GM19468 (cell line): Measurements from ENCODE around the gene FRRS1.
A peak's percentile ranks its signal among the peaks of the same experiment; 100 is the strongest.

Experiments
- ATAC-seq: cut with Tn5 transposase; IDR thresholded peaks from one replicate; pipeline ENCODE4 v1.9.1; 2021; ENCODE audit warnings: mild to moderate bottlenecking, moderate library complexity, moderate number of reproducible peaks; ENCODE audit not compliant: unreplicated experiment; ENCODE audit errors: extremely low read depth

FRRS1 gene

GRCh38 chr1:99685516-99686180 lies 80.8 kb downstream of the FRRS1 start:
- ATAC-seq = peak; percentile 54

DNA sequence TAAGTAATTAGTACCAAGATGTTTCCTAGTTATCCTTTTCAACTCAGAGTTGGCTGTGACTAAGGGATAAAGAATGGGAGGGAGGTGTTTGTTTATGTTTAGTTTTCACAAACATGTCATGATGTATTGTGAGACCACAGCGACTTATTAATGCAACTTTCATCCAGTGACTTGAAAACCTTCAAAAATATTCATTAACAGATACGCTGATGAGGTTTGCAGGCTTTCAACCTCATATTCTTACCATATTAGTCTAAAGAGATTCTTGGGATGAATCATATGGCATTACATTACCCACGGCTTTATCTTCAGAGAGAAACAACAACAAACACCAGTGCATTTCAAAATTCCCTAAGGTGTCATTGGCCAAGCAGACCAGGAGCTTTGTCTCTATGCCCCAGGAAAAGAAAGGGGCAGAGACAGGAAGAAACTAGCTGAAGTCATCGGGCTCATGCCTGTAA lies 84.1 kb downstream of the FRRS1 start:
- no peak for ATAC-seq

DNA sequence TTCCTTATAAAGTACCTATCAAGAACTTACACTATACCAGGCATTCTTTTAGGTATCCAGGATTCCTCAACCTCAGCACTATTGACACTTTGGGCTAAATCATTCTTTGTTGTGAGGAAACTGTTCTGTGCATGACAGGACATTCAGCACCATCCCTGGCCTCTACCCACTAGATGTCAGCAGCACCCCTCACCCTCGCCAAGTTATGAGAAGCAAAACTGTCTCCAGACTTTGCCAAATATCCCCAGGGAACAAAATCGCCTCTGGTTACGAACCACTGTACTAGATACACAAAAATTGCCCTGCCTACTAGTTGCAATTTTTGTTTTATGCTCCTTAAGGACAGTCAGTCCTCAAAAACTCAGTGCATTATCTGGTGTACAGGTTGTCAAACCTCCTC lies 84.9 kb downstream of the FRRS1 start:
- no peak for ATAC-seq

GRCh38 chr1:99680270-99680669 lies 86.2 kb downstream of the FRRS1 start:
- no peak for ATAC-seq

DNA sequence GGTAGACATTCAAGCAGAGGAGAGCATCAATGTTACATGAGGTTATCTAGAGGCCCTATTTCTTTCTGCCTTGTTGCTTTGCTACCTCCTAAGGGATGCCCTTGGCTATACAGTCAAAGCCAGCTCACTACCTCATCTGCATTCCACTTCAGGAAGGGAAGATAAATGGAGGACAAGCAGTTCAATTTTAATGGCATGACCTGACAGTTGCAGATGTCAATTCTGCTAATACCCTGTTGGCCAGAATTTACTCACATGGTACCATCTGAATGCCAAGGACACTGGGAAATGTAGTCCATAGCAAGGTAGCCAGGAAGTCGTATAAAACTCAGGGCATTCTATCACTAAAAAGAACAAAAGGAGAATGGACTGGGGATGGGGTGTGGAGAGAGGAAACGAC lies 89.0 kb downstream of the FRRS1 start:
- no peak for ATAC-seq

- no peak for ATAC-seq
Measured at GRCh38 chr1:99676876-99677275, 89.6 kb downstream of the FRRS1 start.

GRCh38 chr1:99675994-99676393 lies 90.4 kb downstream of the FRRS1 start:
- ATAC-seq = no peak

DNA sequence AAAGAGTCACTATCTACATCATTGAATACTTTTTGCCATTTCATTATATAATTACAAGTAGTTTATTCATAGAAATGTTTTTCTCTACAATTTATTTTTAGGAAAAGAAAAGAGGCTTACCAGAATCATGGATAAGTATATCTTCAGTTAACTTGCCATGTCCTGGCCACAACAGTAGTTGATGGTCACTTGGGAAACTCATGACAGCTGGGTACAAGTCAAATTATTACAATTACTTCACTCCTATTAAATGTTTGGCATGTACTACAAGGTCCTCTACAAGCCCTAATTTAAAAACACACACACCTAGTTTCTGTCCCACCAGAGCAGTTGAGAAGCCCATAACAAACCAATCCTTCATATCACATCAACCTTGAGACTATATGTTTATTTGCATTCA lies 91.1 kb downstream of the FRRS1 start:
- no peak for ATAC-seq

DNA sequence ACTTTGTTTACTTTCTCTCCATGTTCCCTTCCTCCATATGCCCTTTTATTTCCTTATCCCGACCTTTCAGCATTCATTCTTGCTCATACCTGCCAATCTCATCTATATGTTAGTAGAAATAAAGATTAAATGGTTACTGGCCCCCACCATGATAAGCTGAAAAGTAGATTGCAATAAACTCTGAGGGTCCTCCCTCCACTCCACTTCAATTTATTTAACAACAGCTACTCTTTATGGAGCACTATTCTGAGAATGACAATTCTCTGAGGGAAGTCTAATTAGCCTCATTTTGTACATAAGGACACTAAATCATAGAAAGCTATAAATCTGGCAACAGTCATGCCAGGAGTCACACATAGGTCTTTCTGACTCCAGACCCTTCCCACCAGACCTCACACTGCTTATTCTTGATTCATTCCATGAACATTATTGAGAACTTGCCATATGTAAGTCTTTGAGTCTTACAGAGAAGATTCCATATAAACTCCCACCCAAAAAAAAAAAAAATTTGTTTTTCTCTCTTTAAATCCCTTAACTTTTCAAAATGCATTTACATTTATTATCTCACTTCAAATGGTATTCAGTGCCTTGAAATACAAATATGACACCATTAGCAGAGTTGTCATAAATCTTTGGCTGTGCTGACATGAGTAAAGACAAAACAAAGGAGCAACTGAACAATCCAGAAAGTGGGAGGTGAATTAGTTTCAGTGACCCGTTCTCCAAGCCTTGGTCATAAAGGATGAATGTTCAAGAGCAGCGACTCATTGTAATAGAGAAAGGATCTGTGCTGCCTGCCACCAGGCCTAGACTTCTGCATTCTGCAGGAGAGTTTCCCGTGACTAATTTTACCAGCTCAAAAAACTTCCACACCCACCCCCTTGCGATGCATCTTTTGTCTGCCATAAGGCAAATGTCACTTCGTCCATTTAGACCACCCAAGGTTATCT lies 92.0 kb downstream of the FRRS1 start:
- ATAC-seq = no peak

GRCh38 chr1:99673315-99673714 lies 93.1 kb downstream of the FRRS1 start:
- ATAC-seq = no peak

- no peak for ATAC-seq
Measured at GRCh38 chr1:99672530-99673213, 93.8 kb downstream of the FRRS1 start.

- ATAC-seq = no peak
Measured at GRCh38 chr1:99672038-99672437, 94.4 kb downstream of the FRRS1 start.

DNA sequence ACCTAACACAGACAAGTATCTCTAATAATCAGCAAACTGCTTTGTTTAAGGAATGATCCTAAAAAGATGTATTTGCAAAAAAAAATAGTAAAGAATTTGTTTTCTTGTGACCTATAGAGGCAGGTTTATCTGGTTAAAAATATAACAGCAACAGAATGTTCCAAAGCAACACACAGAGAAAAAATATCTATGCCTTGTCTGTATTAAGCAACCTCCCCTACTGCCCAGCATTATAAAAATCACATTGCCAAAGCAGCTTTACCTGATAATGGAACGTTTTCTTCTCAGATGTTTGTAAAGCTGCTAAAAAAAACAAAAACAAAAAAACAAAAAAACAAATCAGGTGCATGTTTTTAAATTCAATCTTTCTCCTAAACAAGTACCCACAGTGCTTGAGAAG lies 95.9 kb downstream of the FRRS1 start:
- ATAC-seq = no peak

- no peak for ATAC-seq
Measured at GRCh38 chr1:99669821-99670220, 96.6 kb downstream of the FRRS1 start.

DNA sequence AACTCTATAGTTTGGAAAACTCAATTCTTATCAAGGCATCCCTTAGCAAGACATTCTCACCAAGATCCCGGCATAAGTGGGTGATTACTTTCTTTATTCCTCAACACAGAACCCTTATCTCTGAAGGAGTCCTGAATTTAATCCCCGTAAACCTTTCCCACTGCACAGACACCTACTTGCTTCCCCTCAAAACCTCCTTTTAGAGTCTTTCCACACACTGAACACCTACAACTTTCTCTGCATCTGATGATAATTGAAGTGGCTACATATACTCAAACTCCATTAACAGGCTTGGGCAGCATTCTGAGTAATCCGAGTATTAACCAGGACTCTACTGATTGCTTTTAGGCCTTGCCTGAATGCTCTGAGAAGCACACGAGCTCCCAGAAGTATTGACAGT lies 97.1 kb downstream of the FRRS1 start:
- ATAC-seq = no peak

GRCh38 chr1:99665212-99665611 lies 101.2 kb downstream of the FRRS1 start:
- no peak for ATAC-seq

- ATAC-seq = no peak
Measured at GRCh38 chr1:99663501-99663900, 102.9 kb downstream of the FRRS1 start.

DNA sequence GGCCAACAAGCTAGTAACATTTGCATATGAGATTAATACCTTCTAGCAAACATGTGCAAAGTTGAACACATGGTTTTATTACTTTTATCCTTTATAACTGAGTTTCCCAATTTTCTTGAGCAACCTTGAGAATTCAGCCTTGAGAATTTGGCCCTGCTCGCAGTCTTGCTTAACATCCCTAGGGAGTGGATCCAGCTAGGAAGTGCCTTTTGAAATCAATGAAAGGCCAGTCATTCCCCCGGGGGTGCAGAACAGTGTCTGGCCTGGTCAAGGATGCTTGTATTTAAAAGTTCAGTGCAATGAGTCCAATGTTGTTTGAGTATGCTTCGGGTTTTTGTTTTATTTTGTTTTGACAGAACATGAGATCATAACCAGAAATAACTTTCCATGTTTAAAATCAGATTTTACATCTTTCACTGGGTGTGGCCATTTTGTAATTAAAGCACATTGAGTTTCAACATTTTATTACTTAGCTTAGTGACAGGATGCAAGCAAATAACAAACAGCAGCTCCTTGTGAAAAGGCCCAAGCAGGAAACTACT lies 103.8 kb downstream of the FRRS1 start:
- ATAC-seq = no peak

DNA sequence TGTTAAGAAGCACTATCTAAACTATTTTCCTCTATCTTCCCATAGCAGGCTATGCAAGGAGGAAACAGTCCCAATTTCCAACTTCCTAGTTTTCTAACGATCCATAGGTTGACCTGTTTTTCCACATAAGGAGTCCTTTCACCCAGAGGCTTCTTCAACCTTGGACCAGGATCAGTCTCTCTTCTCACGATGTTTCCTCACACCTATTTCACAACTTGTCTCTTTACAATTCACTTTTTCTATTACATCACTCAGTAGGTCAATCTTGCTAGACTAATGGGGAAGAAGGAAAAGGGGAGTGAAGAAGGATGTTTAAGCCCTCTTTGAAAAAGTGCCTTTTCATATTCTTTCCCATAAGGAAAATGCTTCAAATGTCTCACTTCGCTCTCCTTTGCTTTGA lies 104.7 kb downstream of the FRRS1 start:
- ATAC-seq = no peak

DNA sequence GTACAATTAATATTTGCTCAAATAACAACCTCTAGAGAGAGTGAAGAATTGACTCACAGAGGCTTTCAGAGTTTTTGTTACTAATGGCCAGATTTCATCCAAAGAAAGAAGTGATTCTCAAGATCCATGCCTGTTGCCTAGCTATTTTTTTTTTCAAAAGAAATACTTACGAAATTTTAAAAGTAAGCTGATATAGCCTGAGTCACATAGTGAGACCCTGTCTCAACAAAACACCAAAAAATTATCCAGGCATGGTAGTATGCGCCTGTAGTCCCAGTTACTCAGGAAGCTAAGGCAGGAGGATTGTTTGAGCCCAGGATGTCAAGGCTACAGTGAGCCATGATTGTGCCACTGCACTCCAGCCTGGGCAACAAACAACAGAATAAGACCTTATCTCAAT lies 105.9 kb downstream of the FRRS1 start:
- ATAC-seq = no peak

GRCh38 chr1:99659755-99660210 lies 106.7 kb downstream of the FRRS1 start:
- no peak for ATAC-seq
